HepG2 (cell line): ENCODE measurements around the gene DHRS4L2. TPM values are rescaled to one million over a fixed set of nuclear protein-coding genes. Genes with fewer than 3 reads are reported as not detected.
A peak's percentile ranks its signal among the peaks of the same experiment; 100 is the strongest.

Experiments
- ARNTL ChIP-seq: sonication (generic); formaldehyde crosslinking; IDR thresholded peaks from 2 replicates; pipeline ENCODE4 v1.4.0; 2020; ENCODE audit warnings: mild to moderate bottlenecking, missing genetic modification reagents
- ASH2L ChIP-seq: fragments of 300-600, 200-600 bp; sonication (generic); IDR thresholded peaks from 2 replicates; pipeline ENCODE4 v1.7.0; 2017; ENCODE audit warnings: low read depth, mild to moderate bottlenecking, moderate library complexity, mixed read lengths, low read length; ENCODE audit not compliant: insufficient read length
- BCL6 ChIP-seq: IDR thresholded peaks from 2 replicates; pipeline ENCODE4 v1.6.1; 2016; ENCODE audit warnings: missing genetic modification reagents, missing compliant biosample characterization
- BHLHE40 ChIP-seq: IDR thresholded peaks from 2 replicates; pipeline ENCODE4 v1.6.1; 2011; ENCODE audit warnings: low read length, improper control_type of control experiment
- DBP ChIP-seq: sonication (generic); formaldehyde crosslinking; IDR thresholded peaks from 2 replicates; pipeline ENCODE4 v1.4.0; 2020; ENCODE audit warnings: missing genetic modification reagents; ENCODE audit errors: not compliant biosample characterization
- FUBP1 ChIP-seq: sonication (generic); formaldehyde crosslinking; IDR thresholded peaks from 2 replicates; pipeline ENCODE4 v1.5.1; 2020; ENCODE audit warnings: missing genetic modification reagents, mild to moderate bottlenecking, borderline replicate concordance
- HIVEP1 ChIP-seq: sonication (generic); formaldehyde crosslinking; IDR thresholded peaks from 2 replicates; pipeline ENCODE4 v1.4.0; 2020; ENCODE audit warnings: mild to moderate bottlenecking, missing genetic modification reagents
- MIXL1 ChIP-seq: IDR thresholded peaks from 2 replicates; pipeline ENCODE4 v1.6.1; 2016
- MTA1 ChIP-seq: sonication (generic); formaldehyde crosslinking; IDR thresholded peaks from 2 replicates; pipeline ENCODE4 v1.4.0; 2020; ENCODE audit warnings: missing genetic modification reagents, mild to moderate bottlenecking, borderline replicate concordance
- NR1H2 ChIP-seq: sonication (generic); formaldehyde crosslinking; IDR thresholded peaks from 2 replicates; pipeline ENCODE4 v1.8.1; 2022; ENCODE audit warnings: low read depth, missing genetic modification reagents, borderline replicate concordance
- PATZ1 ChIP-seq: sonication (generic); formaldehyde crosslinking; IDR thresholded peaks from 2 replicates; pipeline ENCODE4 v1.4.0; 2020; ENCODE audit warnings: missing genetic modification reagents
- TBX2 ChIP-seq: sonication (generic); formaldehyde crosslinking; IDR thresholded peaks from 2 replicates; pipeline ENCODE4 v1.5.0; 2020; ENCODE audit warnings: missing genetic modification reagents, mild to moderate bottlenecking, borderline replicate concordance
- TRIM24 ChIP-seq: sonication (generic); formaldehyde crosslinking; IDR thresholded peaks from 2 replicates; pipeline ENCODE4 v1.8.0; 2022; ENCODE audit warnings: mild to moderate bottlenecking, missing genetic modification reagents
- ZBED4 ChIP-seq: sonication (generic); formaldehyde crosslinking; IDR thresholded peaks from 2 replicates; pipeline ENCODE4 v1.4.0; 2020; ENCODE audit warnings: missing genetic modification reagents, borderline replicate concordance
- ZBTB1 ChIP-seq: sonication (generic); formaldehyde crosslinking; IDR thresholded peaks from 2 replicates; pipeline ENCODE4 v1.4.0; 2020; ENCODE audit warnings: missing genetic modification reagents, borderline replicate concordance
- ZNF550 ChIP-seq: sonication (generic); formaldehyde crosslinking; IDR thresholded peaks from 2 replicates; pipeline ENCODE4 v1.4.0; 2020; ENCODE audit warnings: mild to moderate bottlenecking, missing genetic modification reagents, borderline replicate concordance
- ZNF577 ChIP-seq: sonication (generic); formaldehyde crosslinking; IDR thresholded peaks from 2 replicates; pipeline ENCODE4 v1.4.0; 2020; ENCODE audit warnings: mild to moderate bottlenecking, low read depth, missing genetic modification reagents, borderline replicate concordance
- ZNF790 ChIP-seq: sonication (generic); formaldehyde crosslinking; IDR thresholded peaks from 2 replicates; pipeline ENCODE4 v1.8.0; 2022; ENCODE audit warnings: missing genetic modification reagents, mild to moderate bottlenecking, borderline replicate concordance
- polyA plus RNA-seq, 8 experiments: library from polyadenylated mRNA; depleted of rRNA in 3 of 8; stranded (reverse) in 7 of 8; unstranded in 1 of 8; fragments of >200 nt; fragmentation: Illumina TruSeq in 4 of 8; extraction: Trizol in 4 of 8; gene quantifications; 2 replicates each; pipeline versions ENCODE4 v1.2.1 to v1.2.3, GENCODE V29; 2011 to 2016; ENCODE audit warnings: low read depth in 4 of 8, missing spikeins in 1 of 8, mixed read lengths in 1 of 8; ENCODE audit not compliant: insufficient read depth in 1 of 8
- total RNA-seq, 5 experiments: library from RNA; depleted of rRNA; stranded (reverse); fragments of >200 nt; fragmentation: Illumina TruSeq; extraction: Trizol; gene quantifications; 2 replicates each; pipeline ENCODE4 v1.2.3, GENCODE V29; 2016; ENCODE audit warnings: low read depth in 1 of 5

DHRS4L2 gene
- total and polyA plus RNA-seq, 2 of the 13 experiments (the other 11 are each of a cell fraction or from before 2014, with no cell fraction given), result 24.7 to 38.2 TPM

GRCh38 chr14:24036169-24036962 is 47.6 kb downstream of the DHRS4L2 start (continued):
- TF ChIP-seq PATZ1 (CRISPR knock-in tag) (peak; percentile 98), ZNF577 (no peak), MTA1 (CRISPR knock-in tag) (peak; percentile 89; the same call in 1 of the 2 replicates), TBX2 (peak; percentile 63; the same call in 1 of the 2 replicates), HIVEP1 (peak; percentile 75; the same call in 1 of the 2 replicates), MIXL1 (CRISPR knock-in tag) (no peak; the same call in 1 of the 2 replicates), ARNTL (0 out of 2 replicates have a peak, but pooled peaks have one; percentile 56), ASH2L (no peak), FUBP1 (no peak), ZNF790 (0 out of 2 replicates have a peak, but pooled peaks have one; percentile 74), NR1H2 (CRISPR knock-in tag) (peak; percentile 14; the same call in 1 of the 2 replicates), ZNF550 (CRISPR knock-in tag) (no peak), BHLHE40 (no peak), BCL6 (no peak), DBP (CRISPR knock-in tag) (no peak), ZBED4 (CRISPR knock-in tag) (peak; percentile 70; the same call in 1 of the 2 replicates), TRIM24 (CRISPR knock-in tag) (no peak), ZBTB1 (CRISPR knock-in tag) (no peak)
